SK-N-SH (cell line): Measurements from ENCODE around the gene ETV3L. TPM values are rescaled to one million over a fixed set of nuclear protein-coding genes. Genes with fewer than 3 reads are reported as not detected.

Experiments used
- CTCF ChIA-PET: fragments of 300-600, 350-600 bp; formaldehyde crosslinking; extraction: SDS; loops from one replicate; lab custom pipeline; 2021; lab: Yijun Ruan, JAX
- POLR2A ChIA-PET: fragments of 350-600 bp; sonication (Branson Sonifier 250); formaldehyde crosslinking; extraction: SDS; loops from one replicate; lab custom pipeline; 2020; ENCODE audit warnings: antibody characterized with exemption, inconsistent platforms; lab: Yijun Ruan, JAX
- DNase-seq: peaks from one replicate; pipeline ENCODE4 v3.0.0; 2012
- H2AFZ ChIP-seq: fragments of 200-600 bp; sonication (generic); 2 replicates; pipeline ENCODE4 v1.8.1; 2016; ENCODE audit warnings: antibody characterized with exemption, mild to moderate bottlenecking, low read depth
- H3F3A ChIP-seq: fragments of 200-600 bp; sonication (generic); replicated peaks from 2 replicates; pipeline ENCODE3; 2016; ENCODE audit warnings: antibody characterized with exemption, mild to moderate bottlenecking; ENCODE audit not compliant: insufficient read depth
- H3K27ac ChIP-seq, 2 experiments: fragments of 200-500 bp in 1 of 2; fragments of 200-600 bp in 1 of 2; sonication (Bioruptor generic) in 1 of 2; sonication (generic), shearing (Covaris generic) in 1 of 2; 2 replicates each; pipeline versions ENCODE4 v1.5.1 to v1.6.1; 2014 to 2016; ENCODE audit warnings: low read depth in 2 of 2, inconsistent platforms in 1 of 2, low read length in 1 of 2, mild to moderate bottlenecking in 1 of 2, mixed read lengths in 1 of 2
- H3K27me3 ChIP-seq: fragments of 200-600 bp; sonication (generic), shearing (Covaris generic); 2 replicates; pipeline ENCODE4 v1.6.1; 2016; ENCODE audit warnings: mixed run types; ENCODE audit not compliant: insufficient read depth
- H3K36me3 ChIP-seq, 2 experiments: fragments of 200-500 bp in 1 of 2; fragments of 200-600 bp in 1 of 2; sonication (Bioruptor generic) in 1 of 2; sonication (generic) in 1 of 2; replicated peaks in 1 of 2; 2 replicates each; pipeline versions ENCODE3 to v1.5.1; 2014 to 2016; ENCODE audit warnings: low read length in 1 of 2, mild to moderate bottlenecking in 1 of 2; ENCODE audit not compliant: insufficient read depth in 2 of 2, control insufficient read depth in 1 of 2
- H3K4me1 ChIP-seq, 2 experiments: fragments of 200-500 bp in 1 of 2; fragments of 200-600 bp in 1 of 2; sonication (Bioruptor generic) in 1 of 2; sonication (generic), shearing (Covaris generic) in 1 of 2; 2 replicates each; pipeline versions ENCODE4 v1.5.1 to v1.6.1; 2014 to 2016; ENCODE audit warnings: low read depth in 1 of 2, low read length in 1 of 2, mixed run types in 1 of 2; ENCODE audit not compliant: insufficient read depth in 2 of 2, control insufficient read depth in 1 of 2
- H3K4me2 ChIP-seq: fragments of 200-600 bp; sonication (generic), shearing (Covaris generic); 2 replicates; pipeline ENCODE4 v1.6.1; 2017; ENCODE audit warnings: mixed run types
- H3K4me3 ChIP-seq, 2 experiments: fragments of 200-500 bp in 1 of 2; fragments of 200-600 bp in 1 of 2; sonication (Bioruptor generic) in 1 of 2; sonication (generic), shearing (Covaris generic) in 1 of 2; 2 replicates each; pipeline versions ENCODE4 v1.5.1 to v1.8.1; 2014 to 2016; ENCODE audit warnings: low read depth in 2 of 2, inconsistent platforms in 1 of 2, low read length in 1 of 2, mild to moderate bottlenecking in 1 of 2, mixed read lengths in 1 of 2, moderate library complexity in 1 of 2
- H3K79me2 ChIP-seq: fragments of 200-600 bp; sonication (generic); 2 replicates; pipeline ENCODE4 v1.8.1; 2017; ENCODE audit warnings: mild to moderate bottlenecking; ENCODE audit not compliant: insufficient read depth
- H3K9ac ChIP-seq: fragments of 200-600 bp; sonication (generic); 2 replicates; pipeline ENCODE4 v1.6.1; 2017; ENCODE audit warnings: mixed run types
- H3K9me2 ChIP-seq: fragments of 200-600 bp; sonication (generic); 2 replicates; pipeline ENCODE4 v1.6.1; 2017; ENCODE audit warnings: mixed run types
- H3K9me3 ChIP-seq: fragments of 200-600 bp; sonication (generic); 2 replicates; pipeline ENCODE4 v1.6.1; 2017; ENCODE audit warnings: mixed run types, mild to moderate bottlenecking, moderate library complexity
- H4K20me1 ChIP-seq: fragments of 200-600 bp; sonication (generic); 2 replicates; pipeline ENCODE4 v1.6.1; 2017; ENCODE audit warnings: mild to moderate bottlenecking, mixed run types; ENCODE audit not compliant: insufficient read depth
- ELF1 ChIP-seq: IDR thresholded peaks from 2 replicates; pipeline ENCODE4 v1.4.0; 2012
- EZH2phosphoT487 ChIP-seq: fragments of 200-600 bp; sonication (generic); IDR thresholded peaks from 2 replicates; pipeline ENCODE4 v1.6.1; 2017; ENCODE audit warnings: low read depth, mixed run types, mild to moderate bottlenecking, antibody characterized with exemption, moderate library complexity, borderline replicate concordance
- FOSL2 ChIP-seq: IDR thresholded peaks from 2 replicates; pipeline ENCODE4 v1.4.0; 2012; ENCODE audit warnings: low read depth, mild to moderate bottlenecking, moderate library complexity, borderline replicate concordance
- GABPA ChIP-seq: IDR thresholded peaks from 2 replicates; pipeline ENCODE4 v1.4.0; 2012; ENCODE audit warnings: low read depth, mild to moderate bottlenecking
- GATA2 ChIP-seq: sonication (generic); formaldehyde crosslinking; IDR thresholded peaks from 2 replicates; pipeline ENCODE4 v1.5.0; 2020; ENCODE audit warnings: mild to moderate bottlenecking, missing genetic modification reagents
- JUND ChIP-seq: IDR thresholded peaks from 2 replicates; pipeline ENCODE4 v1.4.0; 2012
- MXI1 ChIP-seq: IDR thresholded peaks from 2 replicates; pipeline ENCODE4 v1.6.1; 2012; ENCODE audit warnings: mild to moderate bottlenecking, low read depth, low read length, improper control_type of control experiment
- PBX3 ChIP-seq: IDR thresholded peaks from 2 replicates; pipeline ENCODE4; 2012
- POLR2AphosphoS5 ChIP-seq: IDR thresholded peaks from 2 replicates; pipeline ENCODE4 v1.6.1; 2012; ENCODE audit warnings: low read depth, low read length
- RCOR1 ChIP-seq: fragments of 150-350 bp; IDR thresholded peaks from 2 replicates; pipeline ENCODE4 v1.6.1; 2017; ENCODE audit warnings: antibody characterized with exemption, low read length
- SIN3A ChIP-seq: IDR thresholded peaks from 2 replicates; pipeline ENCODE4 v1.6.1; 2012; ENCODE audit warnings: low read depth, mild to moderate bottlenecking, low read length, moderate library complexity, borderline replicate concordance
- SMC3 ChIP-seq: IDR thresholded peaks from 2 replicates; pipeline ENCODE4 v1.6.1; 2012; ENCODE audit warnings: low read depth, low read length, improper control_type of control experiment
- TAF1 ChIP-seq: IDR thresholded peaks from 2 replicates; pipeline ENCODE4 v1.6.1; 2012; ENCODE audit warnings: low read depth, mild to moderate bottlenecking, low read length, moderate library complexity, borderline replicate concordance
- TEAD4 ChIP-seq: IDR thresholded peaks from 2 replicates; pipeline ENCODE4 v1.4.0; 2012; ENCODE audit warnings: mild to moderate bottlenecking, borderline replicate concordance; ENCODE audit not compliant: insufficient read depth
- USF1 ChIP-seq: IDR thresholded peaks from 2 replicates; pipeline ENCODE4 v1.4.0; 2012; ENCODE audit warnings: low read depth, borderline replicate concordance
- WGBS: methylation state at CpG from one replicate; pipeline ENCODE4 v1.1.6; 2017; ENCODE audit warnings: low lambda C conversion rate; 5-methylcytosine and 5-hydroxymethylcytosine counted together
- polyA plus RNA-seq, 3 experiments: library from polyadenylated mRNA; depleted of rRNA; stranded (reverse); fragments of >200 nt; gene quantifications; 2 replicates each; pipeline ENCODE4 v1.2.3, GENCODE V29; 2012
- TF ChIP-seq, protein P1 (sequence below): fragments of 200-600 bp; sonication (generic); IDR thresholded peaks from 2 replicates; pipeline ENCODE4 v1.6.1; 2017; ENCODE audit warnings: antibody characterized with exemption, mild to moderate bottlenecking, moderate library complexity
- TF ChIP-seq, protein P2 (sequence below): fragments of 150-350 bp; IDR thresholded peaks from 2 replicates; pipeline ENCODE4 v1.6.1; 2017; ENCODE audit warnings: antibody characterized with exemption, low read length, low read depth, borderline replicate concordance
- TF ChIP-seq, protein P3 (sequence below): IDR thresholded peaks from 2 replicates; pipeline ENCODE4 v1.4.0; 2012; ENCODE audit warnings: low read depth, borderline replicate concordance

Gene ETV3L
- polyA plus RNA-seq, 1 of the 3 experiments (the other 2 are of a cell fraction), result not detected

GRCh38 chr1:157089789-157090188 is 9.8 kb downstream of the ETV3L start:
- peak overlapping the region in 1 of 2 experiments; percentile 22; a peak in 1 of 4 replicates for H3K4me3 ChIP-seq
- no peak for DNase-seq
- ChIA-PET CTCF (interaction anchor here (0.5 to 13.6 kb wide), 61 partner anchors 9 to 393 kb away, joined by 3 to 586 read pairs (median 5); partner anchors contain the start of genes ETV3 and ETV3L), POLR2A (interaction anchor here (0.7 to 1.4 kb wide), 3 partner anchors 8 to 66 kb away, joined by 3 to 13 read pairs (median 5); no protein-coding TSS in a partner anchor)
- no peak overlapping the region; the same call in 1 of the 2 replicates for H2AFZ ChIP-seq
- no peaks in the 10 kb centered on the region for H3K79me2 ChIP-seq
- no peak overlapping the region for H3K9ac ChIP-seq
- H3K27ac ChIP-seq, result no peak overlapping the region
- H3K4me1 ChIP-seq, result peaks cover 6 to 7% of the 10 kb centered on the region in 2 experiments; a peak in 2 of 4 replicates
- H3F3A ChIP-seq, result no peaks in the 10 kb centered on the region
- no peaks in the 10 kb centered on the region for H3K36me3 ChIP-seq
- H3K4me2 ChIP-seq, result no peak overlapping the region
- H4K20me1 ChIP-seq, result no peaks in the 10 kb centered on the region
- no peaks in the 10 kb centered on the region for H3K9me3 ChIP-seq
- no peaks in the 10 kb centered on the region for H3K27me3 ChIP-seq
- TF ChIP-seq, protein P1, sequence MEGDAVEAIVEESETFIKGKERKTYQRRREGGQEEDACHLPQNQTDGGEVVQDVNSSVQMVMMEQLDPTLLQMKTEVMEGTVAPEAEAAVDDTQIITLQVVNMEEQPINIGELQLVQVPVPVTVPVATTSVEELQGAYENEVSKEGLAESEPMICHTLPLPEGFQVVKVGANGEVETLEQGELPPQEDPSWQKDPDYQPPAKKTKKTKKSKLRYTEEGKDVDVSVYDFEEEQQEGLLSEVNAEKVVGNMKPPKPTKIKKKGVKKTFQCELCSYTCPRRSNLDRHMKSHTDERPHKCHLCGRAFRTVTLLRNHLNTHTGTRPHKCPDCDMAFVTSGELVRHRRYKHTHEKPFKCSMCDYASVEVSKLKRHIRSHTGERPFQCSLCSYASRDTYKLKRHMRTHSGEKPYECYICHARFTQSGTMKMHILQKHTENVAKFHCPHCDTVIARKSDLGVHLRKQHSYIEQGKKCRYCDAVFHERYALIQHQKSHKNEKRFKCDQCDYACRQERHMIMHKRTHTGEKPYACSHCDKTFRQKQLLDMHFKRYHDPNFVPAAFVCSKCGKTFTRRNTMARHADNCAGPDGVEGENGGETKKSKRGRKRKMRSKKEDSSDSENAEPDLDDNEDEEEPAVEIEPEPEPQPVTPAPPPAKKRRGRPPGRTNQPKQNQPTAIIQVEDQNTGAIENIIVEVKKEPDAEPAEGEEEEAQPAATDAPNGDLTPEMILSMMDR, result no peak
- TF ChIP-seq ELF1 (no peak), JUND (no peak), FOSL2 (no peak), GATA2 (CRISPR knock-in tag) (no peak), RCOR1 (no peak)
- TF ChIP-seq, protein P2, sequence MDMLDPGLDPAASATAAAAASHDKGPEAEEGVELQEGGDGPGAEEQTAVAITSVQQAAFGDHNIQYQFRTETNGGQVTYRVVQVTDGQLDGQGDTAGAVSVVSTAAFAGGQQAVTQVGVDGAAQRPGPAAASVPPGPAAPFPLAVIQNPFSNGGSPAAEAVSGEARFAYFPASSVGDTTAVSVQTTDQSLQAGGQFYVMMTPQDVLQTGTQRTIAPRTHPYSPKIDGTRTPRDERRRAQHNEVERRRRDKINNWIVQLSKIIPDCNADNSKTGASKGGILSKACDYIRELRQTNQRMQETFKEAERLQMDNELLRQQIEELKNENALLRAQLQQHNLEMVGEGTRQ, result no peak
- TF ChIP-seq, all 33 proteins: peak for 0
- 62% methylated on average over 9 of the region's 9 CpGs for WGBS
- no peaks in the 10 kb centered on the region for H3K9me2 ChIP-seq

GRCh38 chr1:157088607-157089006 is 11.0 kb downstream of the ETV3L start:
- no peak for TF ChIP-seq JUND
- TF ChIP-seq SIN3A, result no peak
- TF ChIP-seq, protein P3, sequence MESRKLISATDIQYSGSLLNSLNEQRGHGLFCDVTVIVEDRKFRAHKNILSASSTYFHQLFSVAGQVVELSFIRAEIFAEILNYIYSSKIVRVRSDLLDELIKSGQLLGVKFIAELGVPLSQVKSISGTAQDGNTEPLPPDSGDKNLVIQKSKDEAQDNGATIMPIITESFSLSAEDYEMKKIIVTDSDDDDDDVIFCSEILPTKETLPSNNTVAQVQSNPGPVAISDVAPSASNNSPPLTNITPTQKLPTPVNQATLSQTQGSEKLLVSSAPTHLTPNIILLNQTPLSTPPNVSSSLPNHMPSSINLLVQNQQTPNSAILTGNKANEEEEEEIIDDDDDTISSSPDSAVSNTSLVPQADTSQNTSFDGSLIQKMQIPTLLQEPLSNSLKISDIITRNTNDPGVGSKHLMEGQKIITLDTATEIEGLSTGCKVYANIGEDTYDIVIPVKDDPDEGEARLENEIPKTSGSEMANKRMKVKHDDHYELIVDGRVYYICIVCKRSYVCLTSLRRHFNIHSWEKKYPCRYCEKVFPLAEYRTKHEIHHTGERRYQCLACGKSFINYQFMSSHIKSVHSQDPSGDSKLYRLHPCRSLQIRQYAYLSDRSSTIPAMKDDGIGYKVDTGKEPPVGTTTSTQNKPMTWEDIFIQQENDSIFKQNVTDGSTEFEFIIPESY, result no peak
- no peak for TF ChIP-seq RCOR1
- TF ChIP-seq, protein P2, result no peak
- no peak for TF ChIP-seq GABPA
- no peak for TF ChIP-seq TAF1
- no peak for TF ChIP-seq USF1
- TF ChIP-seq SMC3, result no peak
- TF ChIP-seq POLR2AphosphoS5, result no peak
- TF ChIP-seq EZH2phosphoT487, result no peak
- no peak for TF ChIP-seq PBX3
- TF ChIP-seq TEAD4, result no peak
- no peak for TF ChIP-seq MXI1
- Histone ChIP-seq H3F3A (no peaks in the 10 kb centered on the region), H3K79me2 (no peaks in the 10 kb centered on the region), H3K4me2 (no peak overlapping the region), H4K20me1 (no peaks in the 10 kb centered on the region), H2AFZ (no peak overlapping the region), H3K4me1 (peaks cover 6 to 7% of the 10 kb centered on the region in 2 experiments; a peak in 2 of 4 replicates), H3K9me3 (no peaks in the 10 kb centered on the region), H3K9ac (no peak overlapping the region), H3K27ac (no peak overlapping the region), H3K4me3 (no peak overlapping the region), H3K27me3 (no peaks in the 10 kb centered on the region), H3K9me2 (no peaks in the 10 kb centered on the region), H3K36me3 (no peaks in the 10 kb centered on the region)
- ChIA-PET CTCF (interaction anchor here (0.9 to 13.6 kb wide), 9 partner anchors 8 to 116 kb away, joined by 3 to 586 read pairs (median 5); no protein-coding TSS in a partner anchor), POLR2A (interaction anchor here (0.6 kb wide), 1 partner anchor 68 kb away, joined by 3 read pairs; no protein-coding TSS in a partner anchor)
- no peak for DNase-seq
